Skin of body (tissue), 2 donors: ENCODE data around the gene GNAS. TPM values are rescaled to one million over a fixed set of nuclear protein-coding genes. Genes with fewer than 3 reads are reported as not detected.

ENCODE experiments used
- DNase-seq: peaks from one replicate; lab custom pipeline; 2025; lab: John Stamatoyannopoulos, UW
- total RNA-seq: library from RNA; depleted of rRNA; stranded (reverse); fragments of >200 nt; gene quantifications from one replicate; pipeline ENCODE4 v1.2.3, GENCODE V29; 2014

Gene GNAS
- total RNA-seq, 1 donor from 2014 or later = 604 TPM

- no peak for DNase-seq
Measured at GRCh38 chr20:58880441-58880840, 27.9 kb downstream of the GNAS start.

GRCh38 chr20:58880994-58881752, 28.7 kb downstream of the GNAS start:
- DNase-seq = no peak

GRCh38 chr20:58882704-58883089, 30.2 kb downstream of the GNAS start:
- DNase-seq = no peak

GRCh38 chr20:58883241-58883691, 30.8 kb downstream of the GNAS start:
- DNase-seq = no peak

- no peak for DNase-seq
Measured at GRCh38 chr20:58884966-58885365, 32.5 kb downstream of the GNAS start.

GRCh38 chr20:58886546-58886945, 34.0 kb downstream of the GNAS start:
- no peak for DNase-seq

- DNase-seq = no peak
Measured at GRCh38 chr20:58888103-58888502, 35.6 kb downstream of the GNAS start.

GRCh38 chr20:58888521-58889333, 36.2 kb downstream of the GNAS start:
- peak; percentile 47 for DNase-seq

- no peak for DNase-seq
Measured at GRCh38 chr20:58889334-58889760, 36.8 kb downstream of the GNAS start.

GRCh38 chr20:58889798-58890517, 37.4 kb downstream of the GNAS start:
- DNase-seq = no peak

GRCh38 chr20:58890518-58891085, 38.1 kb downstream of the GNAS start:
- peak; percentile 90 for DNase-seq

- no peak for DNase-seq
Measured at GRCh38 chr20:58891086-58891717, 38.7 kb downstream of the GNAS start.

- DNase-seq = peak; percentile 48
Measured at GRCh38 chr20:58891718-58892140, 39.2 kb downstream of the GNAS start.

GRCh38 chr20:58892141-58892931, 39.8 kb downstream of the GNAS start:
- DNase-seq = peak; percentile 79

GRCh38 chr20:58892932-58893224, 40.4 kb downstream of the GNAS start:
- DNase-seq = no peak

- DNase-seq = no peak
Measured at GRCh38 chr20:58893355-58894120, 41.0 kb downstream of the GNAS start.

GRCh38 chr20:58894652-58895447, 42.3 kb downstream of the GNAS start:
- DNase-seq = no peak

- no peak for DNase-seq
Measured at GRCh38 chr20:58895448-58896180, 43.1 kb downstream of the GNAS start.
